Measurements from ENCODE around the gene CENPP.

CENPP gene

GRCh38 chr9:92479346-92479745 lies 153.6 kb downstream of the CENPP start:
- Histone ChIP-seq H3K27ac (no peak overlapping the region), H3K27me3 (no peaks in the 10 kb centered on the region)

GRCh38 chr9:92480291-92480771 lies 154.6 kb downstream of the CENPP start:
- TF ChIP-seq, protein P1, sequence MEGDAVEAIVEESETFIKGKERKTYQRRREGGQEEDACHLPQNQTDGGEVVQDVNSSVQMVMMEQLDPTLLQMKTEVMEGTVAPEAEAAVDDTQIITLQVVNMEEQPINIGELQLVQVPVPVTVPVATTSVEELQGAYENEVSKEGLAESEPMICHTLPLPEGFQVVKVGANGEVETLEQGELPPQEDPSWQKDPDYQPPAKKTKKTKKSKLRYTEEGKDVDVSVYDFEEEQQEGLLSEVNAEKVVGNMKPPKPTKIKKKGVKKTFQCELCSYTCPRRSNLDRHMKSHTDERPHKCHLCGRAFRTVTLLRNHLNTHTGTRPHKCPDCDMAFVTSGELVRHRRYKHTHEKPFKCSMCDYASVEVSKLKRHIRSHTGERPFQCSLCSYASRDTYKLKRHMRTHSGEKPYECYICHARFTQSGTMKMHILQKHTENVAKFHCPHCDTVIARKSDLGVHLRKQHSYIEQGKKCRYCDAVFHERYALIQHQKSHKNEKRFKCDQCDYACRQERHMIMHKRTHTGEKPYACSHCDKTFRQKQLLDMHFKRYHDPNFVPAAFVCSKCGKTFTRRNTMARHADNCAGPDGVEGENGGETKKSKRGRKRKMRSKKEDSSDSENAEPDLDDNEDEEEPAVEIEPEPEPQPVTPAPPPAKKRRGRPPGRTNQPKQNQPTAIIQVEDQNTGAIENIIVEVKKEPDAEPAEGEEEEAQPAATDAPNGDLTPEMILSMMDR (IDR thresholded peaks at IDR 0.05), result no peak
- Histone ChIP-seq H3K4me3 (ENCODE audit: low read depth in 1 of 2, low read length in 1 of 2) (no peak overlapping the region), H3K27me3 (no peaks in the 10 kb centered on the region), H3K27ac (no peak overlapping the region), H3K9me3 (no peaks in the 10 kb centered on the region), H3K4me1 (ENCODE audit: control insufficient read depth in 1 of 2, insufficient read depth in 1 of 2, low read depth in 1 of 2, low read length in 1 of 2) (no peaks in the 10 kb centered on the region), H3K36me3 (no peaks in the 10 kb centered on the region)

More at GRCh38 chr9:92479346-92479745, 153.6 kb downstream of the CENPP start:
- Histone ChIP-seq H3K9me3 (no peaks in the 10 kb centered on the region), H3K36me3 (no peaks in the 10 kb centered on the region), H3K4me3 (ENCODE audit: low read depth in 1 of 2, low read length in 1 of 2) (no peak overlapping the region), H3K4me1 (ENCODE audit: control insufficient read depth in 1 of 2, insufficient read depth in 1 of 2, low read depth in 1 of 2, low read length in 1 of 2) (no peaks in the 10 kb centered on the region)
- TF ChIP-seq, protein P1 (IDR thresholded peaks at IDR 0.05), result no peak

- Histone ChIP-seq H3K27ac (no peak overlapping the region), H3K27me3 (no peaks in the 10 kb centered on the region), H3K36me3 (no peaks in the 10 kb centered on the region), H3K9me3 (no peaks in the 10 kb centered on the region), H3K4me3 (ENCODE audit: low read depth in 1 of 2, low read length in 1 of 2) (no peak overlapping the region), H3K4me1 (ENCODE audit: control insufficient read depth in 1 of 2, insufficient read depth in 1 of 2, low read depth in 1 of 2, low read length in 1 of 2) (no peaks in the 10 kb centered on the region)
- TF ChIP-seq, protein P1 (IDR thresholded peaks at IDR 0.05), result no peak
Observed at GRCh38 chr9:92480986-92481633, 155.4 kb downstream of the CENPP start.

GRCh38 chr9:92482329-92482728 lies 156.6 kb downstream of the CENPP start, which contains the start of gene ASPN:
ASPN (minus strand) TSS chr9:92482506.
- H3K4me3 ChIP-seq (ENCODE audit: low read depth in 1 of 2, low read length in 1 of 2), result no peak within 1 kb of the TSS
- TF ChIP-seq, protein P1 (IDR thresholded peaks at IDR 0.05), result no peak
- no peaks in the 10 kb centered on the region for H3K36me3 ChIP-seq
- H3K9me3 ChIP-seq, result no peaks in the 10 kb centered on the region
- H3K4me1 ChIP-seq (ENCODE audit: control insufficient read depth in 1 of 2, insufficient read depth in 1 of 2, low read depth in 1 of 2, low read length in 1 of 2), result no peaks in the 10 kb centered on the region
- no peaks in the 10 kb centered on the region for H3K27me3 ChIP-seq
- no peak within 1 kb of the TSS for H3K27ac ChIP-seq

- no peaks in the 10 kb centered on the region for H3K9me3 ChIP-seq
- no peak overlapping the region for H3K4me3 ChIP-seq (ENCODE audit: low read depth in 1 of 2, low read length in 1 of 2)
- H3K27ac ChIP-seq, result no peak overlapping the region
- H3K4me1 ChIP-seq (ENCODE audit: control insufficient read depth in 1 of 2, insufficient read depth in 1 of 2, low read depth in 1 of 2, low read length in 1 of 2), result no peaks in the 10 kb centered on the region
- TF ChIP-seq, protein P1 (IDR thresholded peaks at IDR 0.05), result no peak
- H3K36me3 ChIP-seq, result no peaks in the 10 kb centered on the region
- no peaks in the 10 kb centered on the region for H3K27me3 ChIP-seq
Observed at GRCh38 chr9:92482805-92483204, 157.1 kb downstream of the CENPP start.
